ENCODE results near the gene KIAA0319L. TPM values are rescaled to one million over a fixed set of nuclear protein-coding genes. Genes with fewer than 3 reads are reported as not detected.

The KIAA0319L gene
- total and polyA plus RNA-seq, 8 donors: 13.1 to 146 (median 39.1) TPM

- no peak overlapping the region for H3K27ac ChIP-seq
- 89 to 98% (median 95%) methylated on average over 9 of the region's 9 CpGs for WGBS, 5 donors
- no peaks in the 10 kb centered on the region for H3K9me3 ChIP-seq
- intact Hi-C loops (cut with DNase I; ENCODE audit: low total_unique reads): no loop called here
- DNase-seq: no peak
- TF ChIP-seq POLR2A (IDR thresholded peaks at IDR 0.05): no peak
- TF ChIP-seq EP300 (IDR thresholded peaks at IDR 0.05): no peak
- TF ChIP-seq CTCF (IDR thresholded peaks at IDR 0.05): no peak
- no peak for TF ChIP-seq POLR2AphosphoS5 (IDR thresholded peaks at IDR 0.05)
- no peak overlapping the region for H3K4me3 ChIP-seq
- H3K4me1 ChIP-seq: no peaks in the 10 kb centered on the region
- H3K36me3 ChIP-seq: peaks cover 59 to 98% (median 95%) of the 10 kb centered on the region in 4 donors
- no peaks in the 10 kb centered on the region for H3K27me3 ChIP-seq
These were observed 120.0 kb downstream of the KIAA0319L start for GRCh38 chr1:35437200-35437599.

- 91 to 94% (median 92%) methylated on average over 7 to 10 of the region's 10 CpGs for WGBS, 5 donors
- no peak for TF ChIP-seq POLR2A (IDR thresholded peaks at IDR 0.05)
- no peak for TF ChIP-seq POLR2AphosphoS5 (IDR thresholded peaks at IDR 0.05)
- TF ChIP-seq CTCF (IDR thresholded peaks at IDR 0.05): no peak
- no peak for TF ChIP-seq EP300 (IDR thresholded peaks at IDR 0.05)
- Histone ChIP-seq H3K4me1 (no peaks in the 10 kb centered on the region), H3K4me3 (no peak overlapping the region), H3K9me3 (no peaks in the 10 kb centered on the region), H3K27me3 (no peaks in the 10 kb centered on the region), H3K36me3 (peaks cover 48 to 98% (median 95%) of the 10 kb centered on the region in 4 donors), H3K27ac (no peak overlapping the region)
- DNase-seq: no peak
- intact Hi-C loops (cut with DNase I; ENCODE audit: low total_unique reads): no loop called here
These were observed 121.1 kb downstream of the KIAA0319L start for GRCh38 chr1:35436078-35436477.

DNA sequence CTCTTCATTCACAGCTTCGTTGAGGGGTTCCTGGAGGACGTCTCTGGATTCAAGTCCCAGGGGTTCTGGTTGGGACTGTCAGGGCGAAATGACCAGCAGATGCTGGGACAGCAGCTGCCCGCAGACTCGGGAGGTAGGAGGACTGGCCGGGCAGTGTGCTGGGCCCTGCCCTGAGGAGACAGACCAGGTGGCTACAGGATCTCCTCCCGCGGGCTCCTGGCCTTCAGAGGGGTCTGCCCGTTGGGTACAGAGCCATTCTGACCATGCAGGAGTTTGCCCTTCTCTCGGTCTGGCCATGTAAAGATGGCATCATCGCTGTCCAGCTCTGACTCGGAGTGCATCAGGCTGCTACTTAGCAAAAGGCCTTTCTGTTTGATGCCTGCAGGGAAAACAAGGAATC, 122.5 kb downstream of the KIAA0319L start:
- H3K4me1 ChIP-seq: no peaks in the 10 kb centered on the region
- TF ChIP-seq POLR2A (IDR thresholded peaks at IDR 0.05) (no peak), POLR2AphosphoS5 (IDR thresholded peaks at IDR 0.05) (no peak), CTCF (IDR thresholded peaks at IDR 0.05) (no peak), EP300 (IDR thresholded peaks at IDR 0.05) (no peak)
- H3K9me3 ChIP-seq: no peaks in the 10 kb centered on the region
- DNase-seq: no peak
- H3K4me3 ChIP-seq: no peak overlapping the region
- no peaks in the 10 kb centered on the region for H3K27me3 ChIP-seq
- no peak overlapping the region for H3K27ac ChIP-seq
- H3K36me3 ChIP-seq: peaks cover 35 to 89% (median 86%) of the 10 kb centered on the region in 4 donors
- WGBS, 5 donors: 87 to 96% (median 93%) methylated on average over 3 to 12 of the region's 12 CpGs
- intact Hi-C loops (cut with DNase I; ENCODE audit: low total_unique reads): no loop called here

DNA sequence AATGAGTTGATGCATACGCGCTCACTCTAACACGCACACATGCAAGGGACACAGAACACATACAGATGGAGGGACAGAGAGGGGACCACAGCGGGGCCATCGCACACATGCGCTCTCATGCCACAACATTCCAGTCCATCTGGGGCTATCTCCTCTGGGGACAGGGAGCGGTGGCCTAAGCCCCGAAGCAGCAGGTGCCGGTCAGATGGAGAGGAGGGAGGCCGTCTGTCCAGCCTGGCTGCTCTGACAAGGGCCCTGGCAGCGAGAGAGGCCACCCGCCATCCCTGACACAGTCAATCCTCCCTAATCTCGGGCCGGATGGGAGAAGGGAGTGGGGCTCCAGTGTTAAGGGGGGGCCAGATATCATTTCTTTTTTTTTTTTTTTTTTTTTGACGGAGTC, 123.5 kb downstream of the KIAA0319L start:
- H3K36me3 ChIP-seq: peaks cover 26 to 85% (median 76%) of the 10 kb centered on the region in 4 donors
- H3K9me3 ChIP-seq: no peaks in the 10 kb centered on the region
- intact Hi-C loops (cut with DNase I; ENCODE audit: low total_unique reads): no loop called here

More for the DNA sequence above, 123.5 kb downstream of the KIAA0319L start:
- Histone ChIP-seq H3K27ac (no peak overlapping the region), H3K4me3 (no peak overlapping the region), H3K4me1 (no peaks in the 10 kb centered on the region), H3K27me3 (no peaks in the 10 kb centered on the region)
- no peak for TF ChIP-seq CTCF (IDR thresholded peaks at IDR 0.05)
- no peak for TF ChIP-seq EP300 (IDR thresholded peaks at IDR 0.05)
- no peak for TF ChIP-seq POLR2AphosphoS5 (IDR thresholded peaks at IDR 0.05)
- 90 to 99% (median 94%) methylated on average over 13 to 15 of the region's 15 CpGs for WGBS, 5 donors
- DNase-seq: no peak

Measured in stomach (tissue), 9 donors.